CD4-positive, alpha-beta T cell (primary cell): Measurements from ENCODE around the gene RYR2. TPM values are rescaled to one million over a fixed set of nuclear protein-coding genes. Genes with fewer than 3 reads are reported as not detected.

Experiments used
- ATAC-seq: fragments of 200-7000 bp; cut with Tn5 transposase; one replicate; pipeline ENCODE4 v1.10.0; 2022; ENCODE audit warnings: mild to moderate bottlenecking; ENCODE audit not compliant: poor library complexity
- CTCF ChIA-PET: fragments of 350-600 bp; sonication (Branson Sonifier 250); formaldehyde crosslinking; loops from one replicate; lab custom pipeline; 2021; ENCODE audit warnings: antibody characterized with exemption, inconsistent platforms; lab: Charles Lee
- POLR2A ChIA-PET: fragments of 350-600 bp; sonication (Branson Sonifier 250); formaldehyde crosslinking; loops from one replicate; lab custom pipeline; 2021; ENCODE audit warnings: antibody characterized with exemption, inconsistent platforms; lab: Charles Lee
- DNase-seq, 14 experiments: peaks; one replicate each; pipeline ENCODE4 v3.0.0-alpha.2; 2013 to 2020; ENCODE audit warnings: mixed read lengths in 2 of 14
- H3K27ac ChIP-seq, 2 donors: one replicate each; pipeline versions ENCODE4 v1.5.1 to v1.7.0; 2013; ENCODE audit warnings: low read length in 2 of 2, low read depth in 1 of 2, mild to moderate bottlenecking in 1 of 2
- H3K27me3 ChIP-seq, 2 experiments: 1 replicate in 1 of 2; 2 replicates in 1 of 2; pipeline versions ENCODE4 v1.6.1 to v1.7.0; 2013; ENCODE audit warnings: low read length in 2 of 2, control low read depth in 1 of 2, mild to moderate bottlenecking in 1 of 2, moderate library complexity in 1 of 2; ENCODE audit not compliant: insufficient read depth in 2 of 2, control insufficient read depth in 1 of 2
- H3K36me3 ChIP-seq: one replicate; pipeline ENCODE4 v1.6.1; 2013; ENCODE audit warnings: low read length, control low read depth; ENCODE audit not compliant: insufficient read depth
- H3K4me1 ChIP-seq: one replicate; pipeline ENCODE4 v1.6.1; 2013; ENCODE audit warnings: low read length, control low read depth; ENCODE audit not compliant: insufficient read depth
- H3K4me3 ChIP-seq: one replicate; pipeline ENCODE4 v1.5.1; 2013; ENCODE audit warnings: mild to moderate bottlenecking, low read length, moderate library complexity
- H3K9me3 ChIP-seq, 2 experiments: 1 replicate in 1 of 2; 2 replicates in 1 of 2; pipeline versions ENCODE4 v1.6.1 to v1.7.0; 2013; ENCODE audit warnings: low read length in 2 of 2, mild to moderate bottlenecking in 2 of 2, control low read depth in 1 of 2, moderate library complexity in 1 of 2; ENCODE audit not compliant: control insufficient read depth in 1 of 2, insufficient read depth in 1 of 2
- H3K27ac Mint-ChIP-seq: one replicate; pipeline ENCODE4 v1.8.0; 2020; ENCODE audit warnings: mixed read lengths
- H3K27me3 Mint-ChIP-seq: one replicate; pipeline ENCODE4 v1.8.0; 2021; ENCODE audit warnings: mixed read lengths
- H3K36me3 Mint-ChIP-seq: one replicate; pipeline ENCODE4 v1.8.0; 2021; ENCODE audit warnings: low read depth, mixed read lengths
- H3K4me1 Mint-ChIP-seq: one replicate; pipeline ENCODE4 v1.8.0; 2021; ENCODE audit warnings: low read depth, mixed read lengths
- H3K4me3 Mint-ChIP-seq: one replicate; pipeline ENCODE4 v1.8.0; 2020; ENCODE audit warnings: mild to moderate bottlenecking, mixed read lengths
- H3K9me3 Mint-ChIP-seq: one replicate; pipeline ENCODE4 v1.8.0; 2020; ENCODE audit warnings: mixed read lengths
- intact Hi-C, 2 experiments: fragments of 100-400 bp; cut with DNase I in 1 of 2; cut with micrococcal nuclease in 1 of 2; formaldehyde crosslinking; loops; one replicate each; pipeline versions ENCODE4 v1.15.1 to v1.9.0; 2023 to 2025; cut with DNase I, micrococcal nuclease
- total RNA-seq, 174 experiments: library from RNA in 2 of 174; stranded (reverse) in 2 of 174; gene quantifications; one replicate each; pipeline ENCODE4 v1.2.3 and lab custom pipeline; 2021 to 2026
- TF ChIP-seq, protein P1 (sequence below): fragments of 200-600 bp; IDR thresholded peaks from one replicate; pipeline ENCODE4 v1.8.0; 2022; ENCODE audit warnings: antibody characterized with exemption, mild to moderate bottlenecking

The RYR2 gene
- total RNA-seq, 2 experiments from 2014 or later, result not detected

DNA sequence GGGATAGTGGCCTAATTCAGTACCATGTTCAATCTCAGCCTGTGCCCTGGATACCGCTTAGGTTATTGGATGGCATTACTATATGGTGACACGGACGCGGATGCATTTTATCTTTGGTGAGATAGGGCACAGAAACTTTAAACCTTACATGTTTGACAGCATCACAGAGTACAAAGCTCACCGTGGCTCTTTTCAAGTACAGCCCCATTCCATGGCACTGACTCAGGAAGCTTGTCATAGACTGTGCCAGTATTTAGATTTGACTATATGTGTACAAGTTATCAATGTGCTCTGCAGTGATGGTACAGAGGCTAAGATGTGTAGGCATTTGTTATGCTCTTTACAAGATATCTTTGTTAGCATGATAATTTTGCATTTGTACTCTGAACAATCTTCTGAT, 169.0 kb downstream of the RYR2 start:
- H3K4me3 Mint-ChIP-seq, result no peak overlapping the region
- ATAC-seq (no peak), DNase-seq (no peak)
- H3K9me3 ChIP-seq, result no peaks in the 10 kb centered on the region
- H3K27me3 ChIP-seq, result no peaks in the 10 kb centered on the region
- ChIA-PET CTCF (no interaction called here), POLR2A (no interaction called here)
- H3K36me3 Mint-ChIP-seq, result no peaks in the 10 kb centered on the region
- H3K27ac ChIP-seq, result no peak overlapping the region
- H3K27ac Mint-ChIP-seq, result no peak overlapping the region
- no peaks in the 10 kb centered on the region for H3K4me1 ChIP-seq
- intact Hi-C loops, result no loop called here
- H3K27me3 Mint-ChIP-seq, result no peaks in the 10 kb centered on the region
- no peaks in the 10 kb centered on the region for H3K9me3 Mint-ChIP-seq
- TF ChIP-seq, protein P1, sequence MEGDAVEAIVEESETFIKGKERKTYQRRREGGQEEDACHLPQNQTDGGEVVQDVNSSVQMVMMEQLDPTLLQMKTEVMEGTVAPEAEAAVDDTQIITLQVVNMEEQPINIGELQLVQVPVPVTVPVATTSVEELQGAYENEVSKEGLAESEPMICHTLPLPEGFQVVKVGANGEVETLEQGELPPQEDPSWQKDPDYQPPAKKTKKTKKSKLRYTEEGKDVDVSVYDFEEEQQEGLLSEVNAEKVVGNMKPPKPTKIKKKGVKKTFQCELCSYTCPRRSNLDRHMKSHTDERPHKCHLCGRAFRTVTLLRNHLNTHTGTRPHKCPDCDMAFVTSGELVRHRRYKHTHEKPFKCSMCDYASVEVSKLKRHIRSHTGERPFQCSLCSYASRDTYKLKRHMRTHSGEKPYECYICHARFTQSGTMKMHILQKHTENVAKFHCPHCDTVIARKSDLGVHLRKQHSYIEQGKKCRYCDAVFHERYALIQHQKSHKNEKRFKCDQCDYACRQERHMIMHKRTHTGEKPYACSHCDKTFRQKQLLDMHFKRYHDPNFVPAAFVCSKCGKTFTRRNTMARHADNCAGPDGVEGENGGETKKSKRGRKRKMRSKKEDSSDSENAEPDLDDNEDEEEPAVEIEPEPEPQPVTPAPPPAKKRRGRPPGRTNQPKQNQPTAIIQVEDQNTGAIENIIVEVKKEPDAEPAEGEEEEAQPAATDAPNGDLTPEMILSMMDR, result no peak
- no peaks in the 10 kb centered on the region for H3K4me1 Mint-ChIP-seq
- no peak overlapping the region for H3K4me3 ChIP-seq
- H3K36me3 ChIP-seq, result no peaks in the 10 kb centered on the region

DNA sequence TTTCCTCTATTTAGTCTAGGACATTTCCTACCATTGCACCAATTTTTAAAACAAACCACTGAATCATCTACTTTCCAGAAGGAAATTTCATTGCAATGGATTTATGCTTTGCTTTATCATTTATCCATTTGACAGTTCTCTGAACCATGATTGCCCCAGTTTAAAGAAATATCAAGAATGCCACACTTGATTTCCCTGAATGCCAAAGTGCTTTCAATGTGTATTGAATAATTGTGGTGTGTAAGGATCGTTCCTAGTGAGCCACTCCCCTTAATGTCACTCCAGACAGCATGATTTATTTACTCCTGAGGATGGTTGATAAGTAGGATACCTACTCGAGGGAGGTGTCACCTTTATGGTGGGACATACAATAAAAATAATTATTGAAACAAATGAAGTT, 169.6 kb downstream of the RYR2 start:
- DNase-seq, result no peak

DNA sequence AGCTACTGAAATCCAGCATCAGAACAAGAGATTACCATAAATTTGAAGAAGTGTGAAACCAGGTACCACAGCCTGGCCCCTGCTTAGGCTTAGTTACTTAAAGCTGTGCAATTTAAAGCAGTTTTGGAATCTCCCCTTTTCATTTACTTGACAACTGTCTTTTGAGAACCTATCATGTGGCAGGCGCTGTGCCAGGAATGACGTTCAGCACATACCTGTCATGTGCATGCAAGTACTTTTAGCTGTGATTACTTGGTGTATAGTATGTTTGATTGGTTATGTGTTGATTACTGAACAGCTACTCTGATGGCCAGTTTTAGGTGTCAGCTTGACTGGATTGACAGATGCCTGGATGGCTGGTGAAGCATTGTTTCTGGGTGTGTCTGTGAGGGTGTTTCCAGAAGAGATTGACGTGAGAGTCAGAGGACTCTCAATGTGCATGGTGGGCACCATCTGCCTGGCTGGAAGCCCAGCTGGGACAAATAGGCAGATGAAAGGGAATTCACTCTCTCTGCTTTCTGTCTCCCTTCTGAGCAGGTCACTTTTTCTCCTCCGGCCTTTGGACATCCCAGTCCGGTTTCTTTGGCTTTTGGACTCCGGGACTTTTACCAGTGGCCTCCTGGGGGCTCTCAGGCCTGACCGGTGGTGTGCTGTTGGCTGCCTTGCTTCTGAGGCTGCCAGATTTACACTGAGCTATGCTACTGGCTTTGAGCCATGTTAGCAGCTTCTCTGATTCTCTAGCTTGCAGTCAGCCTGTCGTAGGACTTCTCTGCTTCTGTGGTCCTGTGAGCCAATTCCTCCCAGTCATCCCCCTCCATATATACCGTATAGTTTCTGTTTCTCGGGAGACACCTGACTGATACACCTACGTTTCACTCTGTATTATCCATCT, 178.0 kb downstream of the RYR2 start:
- no peaks in the 10 kb centered on the region for H3K4me1 ChIP-seq
- ChIA-PET CTCF (no interaction called here), POLR2A (no interaction called here)
- TF ChIP-seq, protein P1, result no peak
- H3K9me3 Mint-ChIP-seq, result no peaks in the 10 kb centered on the region
- no peak overlapping the region for H3K4me3 ChIP-seq
- DNase-seq (no peak), ATAC-seq (no peak)
- no peak overlapping the region for H3K4me3 Mint-ChIP-seq
- H3K36me3 ChIP-seq, result no peaks in the 10 kb centered on the region
- no peaks in the 10 kb centered on the region for H3K27me3 ChIP-seq
- H3K27ac ChIP-seq, result no peak overlapping the region
- H3K27ac Mint-ChIP-seq, result no peak overlapping the region
- intact Hi-C loops, result no loop called here
- H3K9me3 ChIP-seq, result peaks cover 0 to 4% of the 10 kb centered on the region in 2 experiments
- H3K36me3 Mint-ChIP-seq, result no peaks in the 10 kb centered on the region
- peaks cover 16% of the 10 kb centered on the region for H3K27me3 Mint-ChIP-seq
- no peaks in the 10 kb centered on the region for H3K4me1 Mint-ChIP-seq

More for the DNA sequence above, 169.6 kb downstream of the RYR2 start:
- no peak overlapping the region for H3K4me3 Mint-ChIP-seq
- no peaks in the 10 kb centered on the region for H3K9me3 ChIP-seq
- H3K9me3 Mint-ChIP-seq, result no peaks in the 10 kb centered on the region
- ChIA-PET CTCF (no interaction called here), POLR2A (no interaction called here)
- H3K4me1 Mint-ChIP-seq, result no peaks in the 10 kb centered on the region
- H3K27ac ChIP-seq, result no peak overlapping the region
- H3K36me3 ChIP-seq, result no peaks in the 10 kb centered on the region
- no peaks in the 10 kb centered on the region for H3K27me3 Mint-ChIP-seq
- TF ChIP-seq, protein P1, result no peak
- no peaks in the 10 kb centered on the region for H3K27me3 ChIP-seq
- intact Hi-C loops, result no loop called here
- ATAC-seq, result no peak
- H3K27ac Mint-ChIP-seq, result no peak overlapping the region
- H3K4me3 ChIP-seq, result no peak overlapping the region
- no peaks in the 10 kb centered on the region for H3K36me3 Mint-ChIP-seq
- H3K4me1 ChIP-seq, result no peaks in the 10 kb centered on the region
